Pancreas (tissue), 10 donors: ENCODE results near the gene MLEC. TPM values are rescaled to one million over a fixed set of nuclear protein-coding genes. Genes with fewer than 3 reads are reported as not detected.

Experiments used
- ATAC-seq, 4 donors: fragments of 200-7000 bp; cut with Tn5 transposase; one replicate each; pipeline versions ENCODE4 v1.8.0 to v1.9.1; 2020; ENCODE audit warnings: mild to moderate bottlenecking in 4 of 4, moderate library complexity in 4 of 4
- DNase-seq, 6 donors: peaks; one replicate each; pipeline ENCODE4 v3.0.0-alpha.2; 2020
- FAIRE-seq: peaks from 2 replicates; lab custom pipeline; 2012; peaks lifted over from hg19 to GRCh38; lab: Jason Lieb, UNC
- H3K27ac ChIP-seq, 4 donors: fragments of 200-600 bp; sonication (generic); 1 replicate in 3 of 4; 2 replicates in 1 of 4; pipeline versions ENCODE4 v1.5.0 to v1.8.0; 2020
- H3K27me3 ChIP-seq, 4 donors: fragments of 200-600 bp; one replicate each; pipeline ENCODE4 v1.8.0; 2021
- H3K36me3 ChIP-seq, 3 donors: fragments of 200-600 bp; sonication (generic) in 1 of 3; one replicate each; pipeline versions ENCODE4 v1.5.0 to v1.8.0; 2020 to 2021
- H3K4me1 ChIP-seq, 3 donors: fragments of 200-600 bp; one replicate each; pipeline ENCODE4 v1.8.0; 2021
- H3K4me3 ChIP-seq, 4 donors: fragments of 200-600 bp; sonication (generic) in 2 of 4; one replicate each; pipeline versions ENCODE4 v1.5.0 to v1.8.0; 2020 to 2021
- H3K9me3 ChIP-seq, 4 donors: fragments of 200-600 bp; one replicate each; pipeline ENCODE4 v1.8.0; 2021
- CTCF ChIP-seq, 4 donors: fragments of 200-600 bp; sonication (generic) in 3 of 4; IDR thresholded peaks; one replicate each; pipeline versions ENCODE4 v1.5.0 to v1.8.0; 2021; ENCODE audit warnings: antibody characterized with exemption in 4 of 4
- WGBS, 2 donors: extraction: QIAGEN DNeasy Blood & Tissue Kit; methylation state at CpG; one replicate each; pipeline ENCODE4 v1.1.7; 2013; 5-methylcytosine and 5-hydroxymethylcytosine counted together
- intact Hi-C, 3 donors: fragments of 100-400 bp; cut with DNase I; formaldehyde crosslinking; loops; one replicate each; pipeline versions ENCODE4 v1.11.1 to v1.14.2; 2022
- polyA plus RNA-seq, 2 donors: library from polyadenylated mRNA; stranded (reverse); fragments of 200-250 nt; gene quantifications; one replicate each; pipeline ENCODE4 v1.2.3, GENCODE V29; 2013
- total RNA-seq, 6 donors: library from RNA; stranded (reverse); fragmentation: NEBNext Ultra II Directional in 4 of 6; extraction: Animal tissue kit (Norgen Biotek cat#: 25700) in 4 of 6; gene quantifications; one replicate each; pipeline versions ENCODE4 v1.2.1 to v1.2.4, GENCODE V29; 2021 to 2023
- donor health status: healthy with polysubstance abuse.
- donor health status: DM: no; HTN: no; CAD: no; lungs with moderate emphysema.
- donor health status: DM: no; HTN: no; CAD: no.
- donor health status: control.
- donor health status: control.
- donor health status: Bipolar disorder and iron deficiency.
- donor health status: DM: yes; HTN: yes; CAD: no.
- donor health status: DM: no; HTN: no; CAD: no.
- donor health status: DM: no; HTN: no; CAD: no.
- donor health status: DM: yes; HTN: yes; CAD: no.

MLEC gene
- total and polyA plus RNA-seq, 8 donors, result 25.8 to 124 (median 91.5) TPM

GRCh38 chr12:120720234-120720986 lies 33.5 kb downstream of the MLEC start:
- Histone ChIP-seq H3K36me3 (peaks cover 0 to 9% (median 9%) of the 10 kb centered on the region in 3 donors), H3K27ac (no peak overlapping the region), H3K9me3 (no peaks in the 10 kb centered on the region), H3K4me3 (no peak overlapping the region), H3K4me1 (peaks cover 0 to 16% (median 11%) of the 10 kb centered on the region in 3 donors), H3K27me3 (no peaks in the 10 kb centered on the region)
- peak in 1 of 6 donors; percentile 6 for DNase-seq
- FAIRE-seq, result no peak
- ATAC-seq, result peak in 3 of 4 donors; percentile 4 to 56 (median 10)
- WGBS, 2 donors, result 71 to 78% methylated on average over 7 of the region's 7 CpGs
- intact Hi-C loops, result no loop called here
- TF ChIP-seq CTCF (IDR thresholded peaks at IDR 0.05), result no peak

GRCh38 chr12:120720987-120721801 lies 34.2 kb downstream of the MLEC start:
- no peak for DNase-seq
- Histone ChIP-seq H3K27ac (no peak overlapping the region), H3K27me3 (no peaks in the 10 kb centered on the region), H3K36me3 (peaks cover 0 to 9% (median 9%) of the 10 kb centered on the region in 3 donors), H3K9me3 (no peaks in the 10 kb centered on the region), H3K4me3 (no peak overlapping the region), H3K4me1 (peaks cover 0 to 16% (median 11%) of the 10 kb centered on the region in 3 donors)
- no peak for TF ChIP-seq CTCF (IDR thresholded peaks at IDR 0.05)
- intact Hi-C loops, result no loop called here
- no peak for FAIRE-seq
- ATAC-seq, result no peak
- 90 to 96% methylated on average over 10 of the region's 10 CpGs for WGBS, 2 donors

GRCh38 chr12:120721866-120722265 lies 34.9 kb downstream of the MLEC start:
- Histone ChIP-seq H3K4me3 (no peak overlapping the region), H3K4me1 (peaks cover 0 to 16% (median 11%) of the 10 kb centered on the region in 3 donors), H3K9me3 (no peaks in the 10 kb centered on the region), H3K36me3 (peaks cover 0 to 9% (median 5%) of the 10 kb centered on the region in 3 donors), H3K27me3 (no peaks in the 10 kb centered on the region), H3K27ac (no peak overlapping the region)
- TF ChIP-seq CTCF (IDR thresholded peaks at IDR 0.05), result no peak
- intact Hi-C loops, result no loop called here
- ATAC-seq, result no peak
- no peak for FAIRE-seq
- 92 to 96% methylated on average over 3 of the region's 3 CpGs for WGBS, 2 donors
- no peak for DNase-seq

GRCh38 chr12:120722784-120723183 lies 35.8 kb downstream of the MLEC start:
- peaks cover 0 to 9% (median 0%) of the 10 kb centered on the region in 3 donors for H3K36me3 ChIP-seq
- 100% methylated on average over 2 of the region's 2 CpGs for WGBS, 2 donors

More at GRCh38 chr12:120722784-120723183, 35.8 kb downstream of the MLEC start:
- Histone ChIP-seq H3K27me3 (no peaks in the 10 kb centered on the region), H3K4me3 (no peak overlapping the region), H3K27ac (no peak overlapping the region), H3K9me3 (no peaks in the 10 kb centered on the region), H3K4me1 (peaks cover 0 to 16% (median 11%) of the 10 kb centered on the region in 3 donors)
- no peak for ATAC-seq
- FAIRE-seq, result no peak
- intact Hi-C loops, result no loop called here
- no peak for TF ChIP-seq CTCF (IDR thresholded peaks at IDR 0.05)
- DNase-seq, result no peak
